ENCODE data around the gene CHDH. TPM values are rescaled to one million over a fixed set of nuclear protein-coding genes. Genes with fewer than 3 reads are reported as not detected.

CHDH gene
- 2.8 TPM for polyA plus RNA-seq (2012; ENCODE audit: missing spikeins)

GRCh38 chr3:53846134-53846850 is at the start of gene CHDH, which contains the start of gene IL17RB:
CHDH (minus strand) TSS chr3:53846419; CDS start chr3:53824008, 22,411 bp downstream.
IL17RB (plus strand) TSS chr3:53846568; CDS start chr3:53846589, 21 bp downstream.
- DNase-seq (ENCODE audit: insufficient read length) (peak; percentile 46), FAIRE-seq (peak; percentile 24)
- TF ChIP-seq POLR2AphosphoS5 (IDR thresholded peaks at IDR 0.05; ENCODE audit: low read depth, low read length) (no peak), TAF1 (IDR thresholded peaks at IDR 0.05; ENCODE audit: borderline replicate concordance, low read depth, low read length) (no peak), POLR2A (IDR thresholded peaks at IDR 0.05; ENCODE audit: low read depth, low read length) (no peak)

- DNase-seq (ENCODE audit: insufficient read length) (no peak), FAIRE-seq (no peak)
- TF ChIP-seq TAF1 (IDR thresholded peaks at IDR 0.05; ENCODE audit: borderline replicate concordance, low read depth, low read length) (no peak), POLR2AphosphoS5 (IDR thresholded peaks at IDR 0.05; ENCODE audit: low read depth, low read length) (no peak), POLR2A (IDR thresholded peaks at IDR 0.05; ENCODE audit: low read depth, low read length) (no peak)
These were observed 46.0 kb upstream of the CHDH start for GRCh38 chr3:53892286-53892637.

- DNase-seq (ENCODE audit: insufficient read length) (peak; percentile 68), FAIRE-seq (peak; percentile 99)
- TF ChIP-seq TAF1 (IDR thresholded peaks at IDR 0.05; ENCODE audit: borderline replicate concordance, low read depth, low read length) (no peak; the same call in 1 of the 2 replicates), POLR2A (IDR thresholded peaks at IDR 0.05; ENCODE audit: low read depth, low read length) (peak; percentile 93), POLR2AphosphoS5 (IDR thresholded peaks at IDR 0.05; ENCODE audit: low read depth, low read length) (peak; percentile 87)
These were observed 45.5 kb upstream of the CHDH start, which contains the start of gene SELENOK for GRCh38 chr3:53891497-53892285. SELENOK (minus strand) TSS chr3:53891859.

- DNase-seq (ENCODE audit: insufficient read length) (no peak), FAIRE-seq (peak; percentile 63)
- TF ChIP-seq POLR2AphosphoS5 (IDR thresholded peaks at IDR 0.05; ENCODE audit: low read depth, low read length) (no peak), POLR2A (IDR thresholded peaks at IDR 0.05; ENCODE audit: low read depth, low read length) (no peak), TAF1 (IDR thresholded peaks at IDR 0.05; ENCODE audit: borderline replicate concordance, low read depth, low read length) (no peak)
These were observed 44.7 kb upstream of the CHDH start for GRCh38 chr3:53890726-53891475.

- FAIRE-seq (no peak), DNase-seq (ENCODE audit: insufficient read length) (no peak)
- TF ChIP-seq POLR2AphosphoS5 (IDR thresholded peaks at IDR 0.05; ENCODE audit: low read depth, low read length) (no peak), POLR2A (IDR thresholded peaks at IDR 0.05; ENCODE audit: low read depth, low read length) (no peak), TAF1 (IDR thresholded peaks at IDR 0.05; ENCODE audit: borderline replicate concordance, low read depth, low read length) (no peak)
These were observed 42.0 kb upstream of the CHDH start for GRCh38 chr3:53888232-53888631.

- TF ChIP-seq POLR2AphosphoS5 (IDR thresholded peaks at IDR 0.05; ENCODE audit: low read depth, low read length) (no peak), POLR2A (IDR thresholded peaks at IDR 0.05; ENCODE audit: low read depth, low read length) (no peak), TAF1 (IDR thresholded peaks at IDR 0.05; ENCODE audit: borderline replicate concordance, low read depth, low read length) (no peak)
- FAIRE-seq (no peak), DNase-seq (ENCODE audit: insufficient read length) (no peak)
These were observed 41.2 kb upstream of the CHDH start for GRCh38 chr3:53887446-53887845.

- DNase-seq (ENCODE audit: insufficient read length) (no peak), FAIRE-seq (no peak)
- TF ChIP-seq POLR2A (IDR thresholded peaks at IDR 0.05; ENCODE audit: low read depth, low read length) (no peak), POLR2AphosphoS5 (IDR thresholded peaks at IDR 0.05; ENCODE audit: low read depth, low read length) (no peak), TAF1 (IDR thresholded peaks at IDR 0.05; ENCODE audit: borderline replicate concordance, low read depth, low read length) (no peak)
These were observed 39.0 kb upstream of the CHDH start for GRCh38 chr3:53885239-53885638.

- no peak for FAIRE-seq
- no peak for TF ChIP-seq POLR2A (IDR thresholded peaks at IDR 0.05; ENCODE audit: low read depth, low read length)
- TF ChIP-seq POLR2AphosphoS5 (IDR thresholded peaks at IDR 0.05; ENCODE audit: low read depth, low read length), result no peak
- no peak for TF ChIP-seq TAF1 (IDR thresholded peaks at IDR 0.05; ENCODE audit: borderline replicate concordance, low read depth, low read length)
- DNase-seq (ENCODE audit: insufficient read length), result no peak
These were observed 38.4 kb upstream of the CHDH start for GRCh38 chr3:53884623-53885022.

- no peak for TF ChIP-seq POLR2AphosphoS5 (IDR thresholded peaks at IDR 0.05; ENCODE audit: low read depth, low read length)
- peak; percentile 48 for TF ChIP-seq POLR2A (IDR thresholded peaks at IDR 0.05; ENCODE audit: low read depth, low read length)
- TF ChIP-seq TAF1 (IDR thresholded peaks at IDR 0.05; ENCODE audit: borderline replicate concordance, low read depth, low read length), result no peak
- no peak for DNase-seq (ENCODE audit: insufficient read length)
- FAIRE-seq, result no peak
These were observed 36.8 kb upstream of the CHDH start for GRCh38 chr3:53883008-53883407.

- DNase-seq (ENCODE audit: insufficient read length) (peak; percentile 82), FAIRE-seq (peak; percentile 89)
These were observed 35.7 kb upstream of the CHDH start, which contains the start of gene ACTR8 for GRCh38 chr3:53881691-53882593. ACTR8 (minus strand) TSS chr3:53882152; CDS start chr3:53882101, 51 bp downstream.

More at GRCh38 chr3:53881691-53882593, 35.7 kb upstream of the CHDH start, which contains the start of gene ACTR8:
- peak; percentile 92 for TF ChIP-seq POLR2AphosphoS5 (IDR thresholded peaks at IDR 0.05; ENCODE audit: low read depth, low read length)
- TF ChIP-seq POLR2A (IDR thresholded peaks at IDR 0.05; ENCODE audit: low read depth, low read length), result peak; percentile 95
- peak; percentile 98 for TF ChIP-seq TAF1 (IDR thresholded peaks at IDR 0.05; ENCODE audit: borderline replicate concordance, low read depth, low read length)

All from GM12892 (cell line).